ENCODE measurements around the gene PZP.

Gene PZP

DNA sequence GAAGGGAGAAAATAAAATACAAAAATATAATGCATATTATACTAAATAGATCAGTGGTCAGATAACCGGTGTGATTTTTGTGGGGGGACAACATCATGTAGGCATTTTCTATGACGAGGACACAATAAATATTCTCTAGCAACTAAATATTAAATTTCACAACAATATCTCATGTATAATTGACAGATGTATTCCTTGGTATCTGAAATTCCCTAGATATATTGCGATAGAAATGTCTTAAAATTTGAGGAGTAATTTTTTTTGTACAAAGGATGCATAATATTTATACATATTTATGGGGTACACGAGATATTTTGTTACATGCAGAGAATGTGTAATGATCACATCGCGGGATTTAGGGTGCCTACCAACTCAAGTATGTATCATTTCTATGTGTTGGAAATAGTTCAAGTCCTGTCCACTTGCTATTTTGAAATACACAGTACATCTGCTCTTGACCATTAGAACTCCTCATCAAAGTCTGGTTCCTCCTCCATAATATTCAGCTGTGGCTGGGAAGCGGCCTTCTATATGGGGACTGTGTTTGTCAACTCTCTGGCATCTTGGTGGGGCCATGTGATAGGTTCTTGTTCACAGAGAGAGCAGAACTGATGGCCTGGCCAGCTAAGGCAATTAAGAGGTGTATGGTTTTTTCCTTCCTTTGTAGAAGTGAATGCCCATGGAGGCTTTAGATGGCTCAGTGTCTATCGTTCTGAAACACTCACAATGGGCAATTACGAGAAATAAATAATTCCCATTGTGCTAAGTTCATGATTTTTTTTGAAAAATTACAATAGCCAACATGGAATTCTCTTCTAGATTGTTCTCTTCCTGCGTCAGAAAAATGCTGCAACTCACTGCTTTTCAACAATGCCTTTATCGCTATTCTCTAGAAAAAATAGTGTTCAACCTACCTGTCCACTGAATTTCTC, 101.3 kb downstream of the PZP start:
- FAIRE-seq = no peak
- no peak for DNase-seq (ENCODE audit: insufficient read length, low spot score)

- no peak for DNase-seq (ENCODE audit: insufficient read length, low spot score)
- FAIRE-seq = no peak
These were observed 102.1 kb downstream of the PZP start for GRCh38 chr12:9106067-9106466.

GRCh38 chr12:9104767-9105423, 103.3 kb downstream of the PZP start:
- no peak for DNase-seq (ENCODE audit: insufficient read length, low spot score)
- FAIRE-seq = no peak

DNA sequence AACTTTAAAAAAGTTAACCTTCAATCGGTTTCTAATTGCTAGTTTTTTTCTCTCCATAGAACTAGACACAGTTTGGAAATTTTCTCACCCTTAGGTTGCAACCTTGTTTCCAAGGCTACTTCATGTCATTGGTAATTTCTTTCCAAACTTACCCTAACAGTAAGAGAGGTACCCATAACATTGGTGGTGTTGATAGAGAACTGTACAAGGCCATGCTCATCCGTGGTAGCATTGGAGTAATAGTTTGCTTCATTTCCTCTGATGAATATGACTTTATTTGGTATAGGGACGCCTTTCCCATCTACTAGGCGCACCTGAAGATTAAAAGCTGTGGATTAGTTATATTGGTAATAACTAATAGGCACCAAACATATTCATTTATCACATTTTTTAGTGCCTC, 104.1 kb downstream of the PZP start:
- DNase-seq (ENCODE audit: insufficient read length, low spot score) (no peak), FAIRE-seq (no peak)

DNA sequence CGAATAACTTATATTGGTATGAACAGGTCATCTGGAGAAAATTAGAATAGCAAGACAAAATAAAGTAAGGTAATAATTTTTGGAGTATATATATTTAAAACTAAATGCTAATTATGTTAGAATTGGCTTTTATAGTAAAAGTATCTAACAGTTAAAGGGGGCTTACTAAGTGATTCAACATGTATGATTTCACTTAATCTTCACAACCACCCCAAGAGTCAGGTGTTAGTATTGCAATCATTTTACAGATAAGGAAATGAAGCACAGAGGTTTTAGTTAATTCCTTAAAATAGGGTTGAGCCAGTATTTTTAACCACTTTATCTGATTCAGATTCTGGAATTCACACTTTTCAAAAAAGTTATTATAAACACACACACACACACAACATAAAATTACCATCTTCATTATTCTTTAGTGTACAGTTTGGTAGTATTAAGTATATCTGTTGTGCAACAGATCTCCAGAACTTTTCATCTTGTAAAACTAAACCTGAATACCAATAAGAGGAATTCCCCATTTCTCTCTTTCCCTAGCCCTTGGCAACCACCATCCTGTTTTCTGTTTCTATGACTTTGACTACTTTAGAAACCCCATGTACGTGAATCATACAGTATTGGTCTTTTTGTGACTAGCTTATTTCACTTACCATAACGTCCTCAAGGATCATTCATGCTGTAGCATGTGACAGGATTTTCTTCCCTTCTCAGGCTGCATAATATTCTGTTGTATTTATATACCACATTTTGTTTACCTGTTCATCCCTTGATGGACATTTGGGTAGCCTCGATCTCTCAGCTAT, 104.9 kb downstream of the PZP start:
- FAIRE-seq (no peak), DNase-seq (ENCODE audit: insufficient read length, low spot score) (no peak)

DNA sequence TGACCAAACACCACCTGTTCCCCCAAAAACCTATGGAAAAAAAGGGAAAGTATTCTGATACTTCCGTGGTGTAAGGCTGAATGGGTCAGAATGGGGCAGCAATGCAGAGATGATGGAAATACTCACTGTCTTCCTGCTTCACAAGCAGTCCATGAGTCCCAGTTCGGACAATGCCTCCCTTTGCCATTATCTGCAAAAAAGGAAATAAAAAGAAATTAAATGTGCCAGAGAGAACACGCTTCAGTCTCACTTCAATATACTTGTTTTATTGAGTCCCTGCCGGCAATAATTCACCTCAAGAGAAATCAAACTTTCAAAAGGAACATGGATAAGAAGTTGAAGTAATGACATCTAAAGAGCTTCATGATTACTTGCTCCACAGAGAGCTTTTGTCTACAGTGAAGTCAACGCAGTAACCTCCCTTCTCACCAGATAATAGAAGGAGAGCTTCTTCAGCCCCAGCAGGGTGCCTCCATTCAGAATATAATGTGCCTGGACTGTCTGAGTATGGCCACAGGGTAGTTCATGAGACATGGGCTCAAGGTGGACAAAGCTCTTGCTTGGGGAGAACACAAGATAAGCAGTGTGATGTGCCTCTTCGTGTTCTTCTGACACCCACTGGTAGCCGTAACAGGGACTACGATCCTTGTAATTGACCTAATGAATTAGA, 107.0 kb downstream of the PZP start:
- FAIRE-seq = no peak
- DNase-seq (ENCODE audit: insufficient read length, low spot score) = no peak

GRCh38 chr12:9099552-9100190, 108.5 kb downstream of the PZP start:
- FAIRE-seq = no peak
- no peak for DNase-seq (ENCODE audit: insufficient read length, low spot score)

Measured in HTR-8/SVneo (cell line).